Neural progenitor cell (in vitro differentiated cells): ENCODE data around the gene CRELD2. TPM values are rescaled to one million over a fixed set of nuclear protein-coding genes. Genes with fewer than 3 reads are reported as not detected.

Source experiments
- DNase-seq: peaks from one replicate; pipeline ENCODE4 v3.0.0-alpha.2; 2016; ENCODE audit warnings: low spot score
- H2AFZ ChIP-seq: fragments of 200-600 bp; sonication (generic); replicated peaks from 2 replicates; pipeline ENCODE4 v1.6.1; 2016; ENCODE audit warnings: antibody characterized with exemption
- H3F3A ChIP-seq: fragments of 200-600 bp; sonication (generic); 2 replicates; pipeline ENCODE4 v1.6.1; 2016; ENCODE audit warnings: antibody characterized with exemption, low read depth
- H3K27ac ChIP-seq: fragments of 200-600 bp; sonication (generic); 2 replicates; pipeline ENCODE4 v1.5.1; 2016; ENCODE audit warnings: mild to moderate bottlenecking
- H3K27me3 ChIP-seq: fragments of 200-600 bp; sonication (generic); 2 replicates; pipeline ENCODE4 v1.6.1; 2016; ENCODE audit warnings: mild to moderate bottlenecking, moderate library complexity
- H3K36me3 ChIP-seq: fragments of 200-600 bp; sonication (generic); 2 replicates; pipeline ENCODE4 v1.5.1; 2016
- H3K4me1 ChIP-seq: fragments of 200-600 bp; sonication (generic); 2 replicates; pipeline ENCODE4 v1.6.1; 2016; ENCODE audit warnings: mixed run types
- H3K4me2 ChIP-seq: fragments of 200-600 bp; sonication (generic); 2 replicates; pipeline ENCODE4 v1.6.1; 2016
- H3K4me3 ChIP-seq: fragments of 200-600 bp; sonication (generic); 2 replicates; pipeline ENCODE4 v1.5.1; 2016
- H3K79me2 ChIP-seq: fragments of 200-600 bp; sonication (generic); 2 replicates; pipeline ENCODE4 v1.6.1; 2016; ENCODE audit warnings: low read depth
- H3K9ac ChIP-seq: fragments of 200-600 bp; sonication (generic); 2 replicates; pipeline ENCODE4 v1.6.1; 2016
- H3K9me3 ChIP-seq: fragments of 200-600 bp; sonication (generic); 2 replicates; pipeline ENCODE4 v1.5.1; 2016; ENCODE audit warnings: low read depth
- H4K20me1 ChIP-seq: fragments of 200-600 bp; sonication (generic); 2 replicates; pipeline ENCODE4 v1.6.1; 2016; ENCODE audit warnings: low read depth
- H3K27ac Mint-ChIP-seq: 3 replicates; pipeline ENCODE4 v1.8.0; 2021; ENCODE audit warnings: mixed read lengths
- H3K27me3 Mint-ChIP-seq: 2 replicates; pipeline ENCODE4 v1.8.0; 2022; ENCODE audit warnings: low read depth, mild to moderate bottlenecking, inconsistent platforms, moderate library complexity, mixed read lengths; ENCODE audit not compliant: insufficient read depth
- H3K36me3 Mint-ChIP-seq: 3 replicates; pipeline ENCODE4 v1.8.0; 2021; ENCODE audit warnings: mixed read lengths
- H3K4me1 Mint-ChIP-seq: 3 replicates; pipeline ENCODE4 v1.8.0; 2021; ENCODE audit warnings: mixed read lengths
- H3K4me3 Mint-ChIP-seq: 3 replicates; pipeline ENCODE4 v1.8.0; 2021; ENCODE audit warnings: mild to moderate bottlenecking, moderate library complexity, mixed read lengths
- H3K9me3 Mint-ChIP-seq: 3 replicates; pipeline ENCODE4 v1.8.0; 2020; ENCODE audit warnings: mixed read lengths
- CTCF ChIP-seq: fragments of 200-600 bp; sonication (generic); IDR thresholded peaks from 2 replicates; pipeline ENCODE4 v1.5.1; 2017; ENCODE audit warnings: antibody characterized with exemption, mild to moderate bottlenecking
- EZH2 ChIP-seq: fragments of 200-600 bp; sonication (generic); IDR thresholded peaks from 2 replicates; pipeline ENCODE4 v1.6.1; 2017; ENCODE audit warnings: antibody characterized with exemption, mild to moderate bottlenecking, moderate library complexity
- EZH2phosphoT487 ChIP-seq: fragments of 200-600 bp; sonication (generic); IDR thresholded peaks from 2 replicates; pipeline ENCODE4 v1.6.1; 2017; ENCODE audit warnings: antibody characterized with exemption
- total RNA-seq: library from RNA; depleted of rRNA; stranded (reverse); fragments of >200 nt; gene quantifications from 2 replicates; pipeline ENCODE4 v1.2.3, GENCODE V29; 2015; ENCODE audit warnings: low replicate concordance

The CRELD2 gene
- total RNA-seq, 1 donor from 2014 or later: 12.2 TPM

- Histone ChIP-seq H4K20me1 (no peaks in the 10 kb centered on the region), H3K36me3 (peaks cover 4% of the 10 kb centered on the region), H3K4me3 (no peak overlapping the region), H3F3A (no peaks in the 10 kb centered on the region), H3K9ac (no peak overlapping the region), H2AFZ (no peak overlapping the region), H3K4me1 (no peaks in the 10 kb centered on the region), H3K4me2 (no peak overlapping the region), H3K9me3 (no peaks in the 10 kb centered on the region), H3K27ac (no peak overlapping the region), H3K79me2 (peaks cover 98% of the 10 kb centered on the region), H3K27me3 (no peaks in the 10 kb centered on the region)
- peaks cover 66% of the 10 kb centered on the region for H3K36me3 Mint-ChIP-seq
- H3K4me3 Mint-ChIP-seq: no peak overlapping the region
- H3K4me1 Mint-ChIP-seq: no peaks in the 10 kb centered on the region
- H3K27me3 Mint-ChIP-seq: no peaks in the 10 kb centered on the region
- TF ChIP-seq EZH2phosphoT487 (no peak), EZH2 (no peak), CTCF (no peak)
- no peak for DNase-seq
- no peak overlapping the region for H3K27ac Mint-ChIP-seq
- peaks cover 72% of the 10 kb centered on the region for H3K9me3 Mint-ChIP-seq
Observed at GRCh38 chr22:49873228-49873940, 45.0 kb upstream of the CRELD2 start.

- H3K4me1 Mint-ChIP-seq: no peaks in the 10 kb centered on the region
- Histone ChIP-seq H3K9me3 (no peaks in the 10 kb centered on the region), H2AFZ (no peak overlapping the region), H3K9ac (no peak overlapping the region), H3K36me3 (peaks cover 4% of the 10 kb centered on the region), H3K4me2 (no peak overlapping the region), H4K20me1 (peaks cover 3% of the 10 kb centered on the region), H3K4me1 (no peaks in the 10 kb centered on the region), H3K27ac (no peak overlapping the region), H3F3A (no peaks in the 10 kb centered on the region), H3K27me3 (no peaks in the 10 kb centered on the region), H3K79me2 (peaks cover 95% of the 10 kb centered on the region), H3K4me3 (no peak overlapping the region)
- H3K9me3 Mint-ChIP-seq: peaks cover 71% of the 10 kb centered on the region
- no peak for DNase-seq
- TF ChIP-seq EZH2phosphoT487: no peak
- no peak overlapping the region for H3K27ac Mint-ChIP-seq
- peaks cover 67% of the 10 kb centered on the region for H3K36me3 Mint-ChIP-seq
- no peak overlapping the region for H3K4me3 Mint-ChIP-seq
- peaks cover 4% of the 10 kb centered on the region for H3K27me3 Mint-ChIP-seq
Observed at GRCh38 chr22:49877642-49878041, 40.8 kb upstream of the CRELD2 start.

GRCh38 chr22:49878206-49878605 is 40.2 kb upstream of the CRELD2 start:
- Mint-ChIP-seq H3K27ac (no peak overlapping the region), H3K9me3 (peaks cover 74% of the 10 kb centered on the region), H3K36me3 (peaks cover 70% of the 10 kb centered on the region), H3K27me3 (peaks cover 4% of the 10 kb centered on the region), H3K4me3 (no peak overlapping the region), H3K4me1 (no peaks in the 10 kb centered on the region)
- Histone ChIP-seq H3K9me3 (no peaks in the 10 kb centered on the region), H4K20me1 (peaks cover 8% of the 10 kb centered on the region), H3K4me3 (no peak overlapping the region), H2AFZ (no peak overlapping the region), H3K9ac (no peak overlapping the region), H3K27ac (no peak overlapping the region), H3K79me2 (peaks cover 95% of the 10 kb centered on the region), H3K4me1 (no peaks in the 10 kb centered on the region), H3F3A (no peaks in the 10 kb centered on the region), H3K4me2 (no peak overlapping the region), H3K36me3 (peaks cover 4% of the 10 kb centered on the region), H3K27me3 (no peaks in the 10 kb centered on the region)
- DNase-seq: no peak
- no peak for TF ChIP-seq CTCF
- TF ChIP-seq EZH2phosphoT487: no peak
- TF ChIP-seq EZH2: no peak

- Histone ChIP-seq H3K4me1 (no peaks in the 10 kb centered on the region), H3F3A (no peaks in the 10 kb centered on the region), H3K4me3 (no peak overlapping the region), H3K79me2 (peaks cover 95% of the 10 kb centered on the region), H3K36me3 (peaks cover 4% of the 10 kb centered on the region), H3K9me3 (no peaks in the 10 kb centered on the region), H3K9ac (no peak overlapping the region), H3K4me2 (no peak overlapping the region), H4K20me1 (peaks cover 8% of the 10 kb centered on the region), H3K27ac (no peak overlapping the region), H2AFZ (no peak overlapping the region), H3K27me3 (no peaks in the 10 kb centered on the region)
- DNase-seq: no peak
- H3K27me3 Mint-ChIP-seq: peaks cover 9% of the 10 kb centered on the region
- H3K27ac Mint-ChIP-seq: no peak overlapping the region
- peaks cover 78% of the 10 kb centered on the region for H3K9me3 Mint-ChIP-seq
- H3K4me3 Mint-ChIP-seq: no peak overlapping the region
- TF ChIP-seq EZH2: no peak
- TF ChIP-seq CTCF: no peak
- TF ChIP-seq EZH2phosphoT487: no peak
- no peaks in the 10 kb centered on the region for H3K4me1 Mint-ChIP-seq
- H3K36me3 Mint-ChIP-seq: peaks cover 74% of the 10 kb centered on the region
Observed at GRCh38 chr22:49879871-49880270, 38.6 kb upstream of the CRELD2 start.
